ENCODE measurements around the gene KCNK4.

KCNK4 gene

GRCh38 chr11:64320556-64320955 is 29.5 kb downstream of the KCNK4 start:
- no peak for DNase-seq (ENCODE audit: low read depth in 1 of 2, low spot score in 1 of 2)
- H3K27me3 ChIP-seq (ENCODE audit: insufficient read depth, poor library complexity, severe bottlenecking): no peaks in the 10 kb centered on the region
- H3K4me3 ChIP-seq (replicated peaks; ENCODE audit: insufficient read depth, low read length): no peak overlapping the region
- no peak overlapping the region for H3K27ac ChIP-seq (replicated peaks)
- TF ChIP-seq SPI1 (IDR thresholded peaks at IDR 0.05; ENCODE audit: borderline replicate concordance, low read depth) (no peak), GABPA (IDR thresholded peaks at IDR 0.05; ENCODE audit: low read depth) (no peak), CTCF (IDR thresholded peaks at IDR 0.05; ENCODE audit: insufficient read depth, low read length) (no peak), POLR2AphosphoS5 (IDR thresholded peaks at IDR 0.05; ENCODE audit: low read depth) (no peak)
- TF ChIP-seq, protein P1, sequence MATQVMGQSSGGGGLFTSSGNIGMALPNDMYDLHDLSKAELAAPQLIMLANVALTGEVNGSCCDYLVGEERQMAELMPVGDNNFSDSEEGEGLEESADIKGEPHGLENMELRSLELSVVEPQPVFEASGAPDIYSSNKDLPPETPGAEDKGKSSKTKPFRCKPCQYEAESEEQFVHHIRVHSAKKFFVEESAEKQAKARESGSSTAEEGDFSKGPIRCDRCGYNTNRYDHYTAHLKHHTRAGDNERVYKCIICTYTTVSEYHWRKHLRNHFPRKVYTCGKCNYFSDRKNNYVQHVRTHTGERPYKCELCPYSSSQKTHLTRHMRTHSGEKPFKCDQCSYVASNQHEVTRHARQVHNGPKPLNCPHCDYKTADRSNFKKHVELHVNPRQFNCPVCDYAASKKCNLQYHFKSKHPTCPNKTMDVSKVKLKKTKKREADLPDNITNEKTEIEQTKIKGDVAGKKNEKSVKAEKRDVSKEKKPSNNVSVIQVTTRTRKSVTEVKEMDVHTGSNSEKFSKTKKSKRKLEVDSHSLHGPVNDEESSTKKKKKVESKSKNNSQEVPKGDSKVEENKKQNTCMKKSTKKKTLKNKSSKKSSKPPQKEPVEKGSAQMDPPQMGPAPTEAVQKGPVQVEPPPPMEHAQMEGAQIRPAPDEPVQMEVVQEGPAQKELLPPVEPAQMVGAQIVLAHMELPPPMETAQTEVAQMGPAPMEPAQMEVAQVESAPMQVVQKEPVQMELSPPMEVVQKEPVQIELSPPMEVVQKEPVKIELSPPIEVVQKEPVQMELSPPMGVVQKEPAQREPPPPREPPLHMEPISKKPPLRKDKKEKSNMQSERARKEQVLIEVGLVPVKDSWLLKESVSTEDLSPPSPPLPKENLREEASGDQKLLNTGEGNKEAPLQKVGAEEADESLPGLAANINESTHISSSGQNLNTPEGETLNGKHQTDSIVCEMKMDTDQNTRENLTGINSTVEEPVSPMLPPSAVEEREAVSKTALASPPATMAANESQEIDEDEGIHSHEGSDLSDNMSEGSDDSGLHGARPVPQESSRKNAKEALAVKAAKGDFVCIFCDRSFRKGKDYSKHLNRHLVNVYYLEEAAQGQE (IDR thresholded peaks at IDR 0.05; ENCODE audit: insufficient replicate concordance, low read depth): no peak

DNA sequence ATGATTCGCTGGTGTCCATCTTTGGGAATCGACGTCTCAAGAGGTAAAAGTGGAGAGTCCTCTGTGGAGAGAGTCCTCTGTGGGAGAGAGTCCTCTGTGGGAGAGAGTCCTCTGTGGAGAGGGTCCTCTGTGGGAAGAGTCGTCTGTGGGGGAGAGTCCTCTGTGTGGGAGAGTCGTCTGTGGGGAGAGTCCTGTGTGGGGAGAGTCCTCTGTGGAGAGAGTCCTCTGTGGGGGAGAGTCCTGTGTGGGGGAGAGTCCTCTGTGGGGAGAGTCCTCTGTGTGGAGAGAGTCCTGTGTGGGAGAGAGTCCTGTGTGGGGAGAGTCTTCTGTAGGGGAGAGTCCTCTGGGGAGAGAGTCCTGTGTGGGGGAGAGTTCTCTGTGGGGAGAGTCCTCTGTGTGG is 29.9 kb downstream of the KCNK4 start:
- TF ChIP-seq CTCF (IDR thresholded peaks at IDR 0.05; ENCODE audit: insufficient read depth, low read length) (no peak), SPI1 (IDR thresholded peaks at IDR 0.05; ENCODE audit: borderline replicate concordance, low read depth) (no peak), POLR2AphosphoS5 (IDR thresholded peaks at IDR 0.05; ENCODE audit: low read depth) (no peak), GABPA (IDR thresholded peaks at IDR 0.05; ENCODE audit: low read depth) (no peak)
- TF ChIP-seq, protein P1 (IDR thresholded peaks at IDR 0.05; ENCODE audit: insufficient replicate concordance, low read depth): no peak
- no peak overlapping the region for H3K27ac ChIP-seq (replicated peaks)

DNA sequence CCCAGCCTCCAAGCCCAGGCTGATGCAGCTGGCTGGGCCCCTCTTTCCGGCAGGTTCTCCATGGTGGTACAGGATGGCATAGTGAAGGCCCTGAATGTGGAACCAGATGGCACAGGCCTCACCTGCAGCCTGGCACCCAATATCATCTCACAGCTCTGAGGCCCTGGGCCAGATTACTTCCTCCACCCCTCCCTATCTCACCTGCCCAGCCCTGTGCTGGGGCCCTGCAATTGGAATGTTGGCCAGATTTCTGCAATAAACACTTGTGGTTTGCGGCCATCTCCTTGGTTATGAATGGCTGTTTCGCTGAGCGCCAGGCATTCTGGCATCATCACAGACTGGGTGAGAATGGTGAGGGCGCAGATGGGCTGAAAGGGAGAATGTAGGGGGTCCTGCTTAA is 30.4 kb downstream of the KCNK4 start:
- Histone ChIP-seq H3K27me3 (ENCODE audit: insufficient read depth, poor library complexity, severe bottlenecking) (no peaks in the 10 kb centered on the region), H3K4me3 (replicated peaks; ENCODE audit: insufficient read depth, low read length) (no peak overlapping the region), H3K27ac (replicated peaks) (no peak overlapping the region)
- no peak for DNase-seq (ENCODE audit: low read depth in 1 of 2, low spot score in 1 of 2)
- TF ChIP-seq CTCF (IDR thresholded peaks at IDR 0.05; ENCODE audit: insufficient read depth, low read length) (no peak), GABPA (IDR thresholded peaks at IDR 0.05; ENCODE audit: low read depth) (no peak), POLR2AphosphoS5 (IDR thresholded peaks at IDR 0.05; ENCODE audit: low read depth) (no peak), SPI1 (IDR thresholded peaks at IDR 0.05; ENCODE audit: borderline replicate concordance, low read depth) (no peak)
- TF ChIP-seq, protein P1 (IDR thresholded peaks at IDR 0.05; ENCODE audit: insufficient replicate concordance, low read depth): no peak

More for the DNA sequence above, 29.9 kb downstream of the KCNK4 start:
- no peak for DNase-seq (ENCODE audit: low read depth in 1 of 2, low spot score in 1 of 2)
- Histone ChIP-seq H3K27me3 (ENCODE audit: insufficient read depth, poor library complexity, severe bottlenecking) (no peaks in the 10 kb centered on the region), H3K4me3 (replicated peaks; ENCODE audit: insufficient read depth, low read length) (no peak overlapping the region)

Data from HL-60 (cell line).